ENCODE results near the gene LPAR2.

LPAR2 gene

DNA sequence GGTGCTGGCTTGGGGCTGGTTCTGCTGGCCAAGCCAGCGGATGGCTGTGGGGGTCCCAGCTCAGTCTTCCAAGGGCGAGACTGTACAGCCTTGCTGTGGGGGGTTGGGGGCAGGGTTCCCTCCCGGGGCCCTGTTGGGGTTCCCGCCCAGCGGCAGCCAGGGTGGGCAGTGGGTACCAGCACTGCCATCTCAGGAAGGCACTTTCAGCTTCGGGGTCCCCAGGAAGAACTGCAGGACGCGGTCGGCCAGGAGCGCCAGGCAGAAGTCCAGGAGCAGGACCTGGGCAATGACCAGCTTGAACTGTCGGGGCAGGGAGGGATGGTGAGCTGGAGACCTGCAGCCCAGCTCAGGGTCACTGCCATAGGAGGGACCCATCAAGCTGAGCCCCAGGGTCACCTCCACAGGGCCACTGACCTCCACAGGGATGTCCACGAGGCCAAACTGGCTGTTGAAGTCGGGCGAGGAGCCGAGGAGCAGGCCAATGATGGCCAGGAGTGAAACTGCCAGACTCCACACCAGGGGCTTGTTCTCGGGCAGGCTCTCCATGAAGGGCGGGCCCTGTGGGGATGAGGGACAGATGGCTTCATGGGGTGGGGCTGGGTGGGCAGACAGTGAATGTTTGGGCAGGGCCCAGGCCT is 17.3 kb upstream of the LPAR2 start:
- TF ChIP-seq CTCF (conservative IDR thresholded peaks at IDR 0.05; ENCODE audit: control insufficient read depth, insufficient read depth, low read depth, low read length) = no peak
- H3K4me3 ChIP-seq (ENCODE audit: control insufficient read depth, low read depth, low read length) = no peak overlapping the region
- no peak for DNase-seq (ENCODE audit: low read depth)

DNA sequence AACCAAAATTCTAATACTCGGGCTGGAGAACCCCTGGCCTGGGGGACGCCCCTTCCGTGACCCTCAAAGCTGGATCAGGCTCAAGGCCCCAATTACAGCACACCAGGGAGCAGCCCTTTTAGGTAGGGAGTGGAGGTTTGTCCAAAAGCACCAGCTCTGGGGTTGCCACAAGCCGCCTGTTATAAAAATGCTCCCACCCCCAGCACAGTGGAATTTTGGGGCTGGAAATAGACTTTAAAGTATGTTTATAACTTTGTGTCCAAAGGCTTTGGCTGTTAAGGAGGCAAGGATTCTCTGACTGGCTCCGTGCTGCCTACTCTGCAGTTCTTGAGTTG is 16.0 kb upstream of the LPAR2 start:
- TF ChIP-seq CTCF (conservative IDR thresholded peaks at IDR 0.05; ENCODE audit: control insufficient read depth, insufficient read depth, low read depth, low read length) = no peak
- no peak overlapping the region for H3K4me3 ChIP-seq (ENCODE audit: control insufficient read depth, low read depth, low read length)
- no peak for DNase-seq (ENCODE audit: low read depth)

GRCh38 chr19:19643158-19644053 is 15.4 kb upstream of the LPAR2 start, which contains the start of gene GMIP:
Gene GMIP (minus strand): TSS chr19:19643657. CDS start chr19:19643529, 128 bp downstream.
- peak within 1 kb of the TSS; percentile 78 for H3K4me3 ChIP-seq (ENCODE audit: control insufficient read depth, low read depth, low read length)
- TF ChIP-seq CTCF (conservative IDR thresholded peaks at IDR 0.05; ENCODE audit: control insufficient read depth, insufficient read depth, low read depth, low read length) = peak; percentile 79
- DNase-seq (ENCODE audit: low read depth) = peak; percentile 32

GRCh38 chr19:19642506-19643157 is 14.6 kb upstream of the LPAR2 start:
- TF ChIP-seq CTCF (conservative IDR thresholded peaks at IDR 0.05; ENCODE audit: control insufficient read depth, insufficient read depth, low read depth, low read length) = no peak
- DNase-seq (ENCODE audit: low read depth) = no peak
- peak overlapping the region; percentile 78 for H3K4me3 ChIP-seq (ENCODE audit: control insufficient read depth, low read depth, low read length)

DNA sequence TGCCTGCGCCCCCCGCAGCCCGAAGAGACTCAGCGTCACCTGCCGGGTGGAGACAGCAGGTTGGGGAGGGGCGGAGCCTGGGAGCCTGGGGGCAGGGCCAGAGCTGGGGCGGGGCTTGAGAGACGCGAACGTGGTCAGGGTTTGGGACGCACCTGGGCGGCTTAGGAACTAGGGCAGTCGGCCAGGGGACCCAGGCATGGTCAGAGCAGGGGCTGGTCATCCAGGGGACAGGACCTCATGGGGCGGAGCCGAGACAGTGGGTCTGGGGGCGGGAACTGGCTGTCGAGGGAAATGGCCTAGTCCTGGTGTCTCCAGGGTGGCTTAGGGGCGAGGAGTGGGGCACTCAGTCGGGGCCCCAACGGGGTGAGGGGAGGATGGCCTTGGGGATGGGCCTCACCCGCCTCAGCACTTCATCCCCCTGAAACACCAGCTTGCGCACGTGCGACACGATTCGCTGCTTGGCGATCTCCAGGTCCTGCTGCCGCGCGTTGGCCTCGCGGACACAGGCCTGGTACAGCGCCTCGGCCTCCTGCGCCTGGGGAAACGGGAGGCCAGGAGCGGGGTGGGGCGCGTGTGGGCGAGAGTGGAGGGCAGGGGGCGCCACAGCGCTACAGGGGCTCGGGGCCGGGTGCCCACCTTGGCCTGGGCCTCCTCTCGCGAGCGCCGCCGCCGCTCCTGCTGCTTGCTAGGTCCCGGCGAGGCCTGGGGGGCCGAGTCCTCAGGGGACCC is 9.7 kb upstream of the LPAR2 start:
- no peak for DNase-seq (ENCODE audit: low read depth)
- H3K4me3 ChIP-seq (ENCODE audit: control insufficient read depth, low read depth, low read length) = no peak overlapping the region
- no peak for TF ChIP-seq CTCF (conservative IDR thresholded peaks at IDR 0.05; ENCODE audit: control insufficient read depth, insufficient read depth, low read depth, low read length)

DNA sequence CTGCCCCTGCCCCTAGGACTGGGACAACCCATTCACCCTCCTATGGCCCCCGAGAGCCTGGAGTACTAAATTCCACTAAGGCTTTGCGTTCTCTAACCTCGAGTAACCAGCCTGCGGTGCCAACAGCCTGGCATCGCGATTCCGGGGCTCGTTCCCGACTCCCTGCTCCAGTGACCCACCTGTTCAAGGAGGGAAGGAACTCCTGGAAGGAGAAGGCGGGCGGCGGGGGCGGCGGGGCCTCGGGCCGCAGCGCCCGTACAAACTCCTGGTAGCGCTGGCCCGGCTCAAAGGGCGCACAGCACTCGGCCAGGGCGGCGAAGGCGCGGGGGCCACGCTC is 9.1 kb upstream of the LPAR2 start:
- no peak for TF ChIP-seq CTCF (conservative IDR thresholded peaks at IDR 0.05; ENCODE audit: control insufficient read depth, insufficient read depth, low read depth, low read length)
- no peak overlapping the region for H3K4me3 ChIP-seq (ENCODE audit: control insufficient read depth, low read depth, low read length)
- DNase-seq (ENCODE audit: low read depth) = no peak
